BJ (cell line): ENCODE measurements around the gene SPEM1. TPM values are rescaled to one million over a fixed set of nuclear protein-coding genes. Genes with fewer than 3 reads are reported as not detected.

Experiments
- CTCF ChIA-PET: fragments of 350-600 bp; formaldehyde crosslinking; extraction: SDS; loops from one replicate; lab custom pipeline; 2021; ENCODE audit warnings: antibody characterized with exemption, inconsistent platforms; lab: Yijun Ruan, JAX
- POLR2A ChIA-PET: fragments of 300-600 bp; sonication (Branson Sonifier 250); formaldehyde crosslinking; extraction: SDS; loops from one replicate; lab custom pipeline; 2021; ENCODE audit warnings: antibody characterized with exemption; lab: Charles Lee
- DNase-seq: peaks from one replicate; pipeline ENCODE4 v3.0.0-alpha.2; 2011; ENCODE audit warnings: low read depth
- H3K27me3 ChIP-seq: 2 replicates; pipeline ENCODE4 v1.6.0; 2011; ENCODE audit warnings: low read length; ENCODE audit not compliant: control insufficient read depth, insufficient read depth
- H3K36me3 ChIP-seq: 2 replicates; pipeline ENCODE4 v1.5.1; 2011; ENCODE audit warnings: low read length; ENCODE audit not compliant: control insufficient read depth, insufficient read depth
- H3K4me3 ChIP-seq: 2 replicates; pipeline ENCODE4 v1.5.1; 2011; ENCODE audit warnings: low read depth, mild to moderate bottlenecking, control low read depth, low read length
- CTCF ChIP-seq: IDR thresholded peaks from 2 replicates; pipeline ENCODE4 v1.5.1; 2011; ENCODE audit warnings: low read depth, mild to moderate bottlenecking, control low read depth, inconsistent platforms, low read length, moderate library complexity; ENCODE audit not compliant: insufficient read depth
- polyA plus RNA-seq: library from polyadenylated mRNA; depleted of rRNA; stranded (reverse); fragments of >200 nt; gene quantifications from 2 replicates; pipeline ENCODE4 v1.2.3, GENCODE V29; 2011

Gene SPEM1
- polyA plus RNA-seq, 1 experiment, result not detected

GRCh38 chr17:7392696-7393612, 27.2 kb upstream of the SPEM1 start:
- H3K4me3 ChIP-seq, result peak overlapping the region; percentile 89
- ChIA-PET CTCF (interaction anchor here (1.4 kb wide), 1 partner anchor 168 kb away, joined by 4 read pairs; no protein-coding TSS in a partner anchor), POLR2A (no interaction called here)
- DNase-seq, result no peak
- peaks cover 19% of the 10 kb centered on the region for H3K36me3 ChIP-seq
- TF ChIP-seq CTCF, result no peak
- H3K27me3 ChIP-seq, result no peaks in the 10 kb centered on the region

GRCh38 chr17:7393613-7394451, 26.3 kb upstream of the SPEM1 start:
- CTCF ChIA-PET, result interaction anchor here (1.4 kb wide), 1 partner anchor 38 kb away, joined by 7 read pairs; no protein-coding TSS in a partner anchor
- no peak for DNase-seq
- H3K36me3 ChIP-seq, result peaks cover 13% of the 10 kb centered on the region
- peak overlapping the region; percentile 89 for H3K4me3 ChIP-seq
- POLR2A ChIA-PET, result interaction anchor here (0.6 kb wide), 1 partner anchor 10 kb away, joined by 3 read pairs; the partner anchor contains the start of gene TMEM256
- TF ChIP-seq CTCF, result peak; percentile 35
- no peaks in the 10 kb centered on the region for H3K27me3 ChIP-seq

- H3K27me3 ChIP-seq, result no peaks in the 10 kb centered on the region
- ChIA-PET CTCF (interaction anchor here (1.4 kb wide), 1 partner anchor 39 kb away, joined by 7 read pairs; no protein-coding TSS in a partner anchor), POLR2A (interaction anchor here (0.6 kb wide), 1 partner anchor 10 kb away, joined by 3 read pairs; the partner anchor contains the start of gene TMEM256)
- H3K36me3 ChIP-seq, result peaks cover 9% of the 10 kb centered on the region
- H3K4me3 ChIP-seq, result peak within 1 kb of the TSS; percentile 89
- TF ChIP-seq CTCF, result peak; percentile 64
- peak; percentile 45 for DNase-seq
Measured at GRCh38 chr17:7394452-7395191, 25.5 kb upstream of the SPEM1 start, which contains the start of gene PLSCR3. Gene PLSCR3, minus strand, starts transcription at chr17:7394525. Its CDS starts 415 bp downstream, at chr17:7394110.

- CTCF ChIA-PET, result no interaction called here
- no peak for TF ChIP-seq CTCF
- no peak overlapping the region for H3K4me3 ChIP-seq
- POLR2A ChIA-PET, result no interaction called here
- DNase-seq, result no peak
- H3K27me3 ChIP-seq, result no peaks in the 10 kb centered on the region
- H3K36me3 ChIP-seq, result peaks cover 1% of the 10 kb centered on the region; the same call in 1 of the 2 replicates
Measured at GRCh38 chr17:7396147-7396546, 24.0 kb upstream of the SPEM1 start.
